ENCODE results near the gene MBP.
A peak's percentile ranks its signal among the peaks of the same experiment; 100 is the strongest.

MBP gene

GRCh38 chr18:76986406-76986805 is 146.2 kb downstream of the MBP start:
- DNase-seq (ENCODE audit: low read depth), result no peak

- DNase-seq (ENCODE audit: low read depth), result no peak
Measured at GRCh38 chr18:76985951-76986236, 146.7 kb downstream of the MBP start.

GRCh38 chr18:76985156-76985950 is 147.2 kb downstream of the MBP start:
- no peak for DNase-seq (ENCODE audit: low read depth)

GRCh38 chr18:76984193-76985155 is 148.1 kb downstream of the MBP start:
- no peak for DNase-seq (ENCODE audit: low read depth)

GRCh38 chr18:76983613-76984051 is 149.0 kb downstream of the MBP start:
- DNase-seq (ENCODE audit: low read depth), result no peak

GRCh38 chr18:76982841-76983583 is 149.6 kb downstream of the MBP start:
- DNase-seq (ENCODE audit: low read depth), result peak; percentile 77

GRCh38 chr18:76982038-76982437 is 150.5 kb downstream of the MBP start:
- no peak for DNase-seq (ENCODE audit: low read depth)

GRCh38 chr18:76981396-76981968 is 151.1 kb downstream of the MBP start:
- no peak for DNase-seq (ENCODE audit: low read depth)

GRCh38 chr18:76980663-76981395 is 151.8 kb downstream of the MBP start:
- no peak for DNase-seq (ENCODE audit: low read depth)

GRCh38 chr18:76979906-76980305 is 152.7 kb downstream of the MBP start:
- DNase-seq (ENCODE audit: low read depth), result no peak

- DNase-seq (ENCODE audit: low read depth), result no peak
Measured at GRCh38 chr18:76979111-76979751, 153.4 kb downstream of the MBP start.

GRCh38 chr18:76978616-76979015 is 154.0 kb downstream of the MBP start:
- DNase-seq (ENCODE audit: low read depth), result no peak

GRCh38 chr18:76977684-76978232 is 154.8 kb downstream of the MBP start:
- no peak for DNase-seq (ENCODE audit: low read depth)

- DNase-seq (ENCODE audit: low read depth), result no peak
Measured at GRCh38 chr18:76977108-76977621, 155.4 kb downstream of the MBP start.

GRCh38 chr18:76975577-76976110 is 156.9 kb downstream of the MBP start:
- no peak for DNase-seq (ENCODE audit: low read depth)

- no peak for DNase-seq (ENCODE audit: low read depth)
Measured at GRCh38 chr18:76974386-76974785, 158.2 kb downstream of the MBP start.

- no peak for DNase-seq (ENCODE audit: low read depth)
Measured at GRCh38 chr18:76973520-76974266, 158.9 kb downstream of the MBP start.

GRCh38 chr18:76972846-76973519 is 159.6 kb downstream of the MBP start:
- no peak for DNase-seq (ENCODE audit: low read depth)

GRCh38 chr18:76972241-76972640 is 160.3 kb downstream of the MBP start:
- DNase-seq (ENCODE audit: low read depth), result no peak
